ENCODE data around the gene RIOX2.

DNA sequence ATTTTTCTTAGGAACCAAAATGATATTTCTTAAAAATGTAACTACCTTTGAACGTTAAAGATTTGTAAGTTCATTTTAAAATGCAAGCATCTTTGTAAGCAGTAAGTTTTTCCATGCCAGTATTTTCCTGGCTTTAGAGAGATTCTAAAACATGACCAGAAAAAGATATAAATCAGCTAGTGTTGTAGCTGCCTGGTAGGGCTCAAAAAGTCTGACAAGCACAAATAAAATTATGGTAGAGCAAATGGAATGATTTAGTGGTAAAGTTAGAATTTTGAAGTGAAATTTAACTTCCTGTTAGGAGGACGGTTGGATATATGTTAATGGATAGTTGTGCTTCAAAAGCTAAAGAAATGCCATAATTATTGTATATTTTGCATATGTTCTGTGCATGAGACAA is 33.2 kb upstream of the RIOX2 start:
- TF ChIP-seq, protein P1, sequence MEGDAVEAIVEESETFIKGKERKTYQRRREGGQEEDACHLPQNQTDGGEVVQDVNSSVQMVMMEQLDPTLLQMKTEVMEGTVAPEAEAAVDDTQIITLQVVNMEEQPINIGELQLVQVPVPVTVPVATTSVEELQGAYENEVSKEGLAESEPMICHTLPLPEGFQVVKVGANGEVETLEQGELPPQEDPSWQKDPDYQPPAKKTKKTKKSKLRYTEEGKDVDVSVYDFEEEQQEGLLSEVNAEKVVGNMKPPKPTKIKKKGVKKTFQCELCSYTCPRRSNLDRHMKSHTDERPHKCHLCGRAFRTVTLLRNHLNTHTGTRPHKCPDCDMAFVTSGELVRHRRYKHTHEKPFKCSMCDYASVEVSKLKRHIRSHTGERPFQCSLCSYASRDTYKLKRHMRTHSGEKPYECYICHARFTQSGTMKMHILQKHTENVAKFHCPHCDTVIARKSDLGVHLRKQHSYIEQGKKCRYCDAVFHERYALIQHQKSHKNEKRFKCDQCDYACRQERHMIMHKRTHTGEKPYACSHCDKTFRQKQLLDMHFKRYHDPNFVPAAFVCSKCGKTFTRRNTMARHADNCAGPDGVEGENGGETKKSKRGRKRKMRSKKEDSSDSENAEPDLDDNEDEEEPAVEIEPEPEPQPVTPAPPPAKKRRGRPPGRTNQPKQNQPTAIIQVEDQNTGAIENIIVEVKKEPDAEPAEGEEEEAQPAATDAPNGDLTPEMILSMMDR (conservative IDR thresholded peaks at IDR 0.05; ENCODE audit: low read length), result no peak
- no peak for TF ChIP-seq EZH2phosphoT487 (IDR thresholded peaks at IDR 0.05; ENCODE audit: borderline replicate concordance, low read depth, low read length)

All from OCI-LY7 (cell line).